SK-N-SH treated with all-trans-retinoic acid at 6 μM for 48 hours (cell line): ENCODE results near the gene SLC6A4.

Experiments
- BACH2 ChIP-seq: fragments of 250-450 bp; sonication (Bioruptor Pico); IDR thresholded peaks from 2 replicates; pipeline ENCODE4 v1.9.0; 2021; ENCODE audit warnings: mild to moderate bottlenecking, borderline replicate concordance
- CSDC2 ChIP-seq: fragments of 250-450 bp; sonication (Bioruptor Pico); IDR thresholded peaks from 2 replicates; pipeline ENCODE4 v1.5.0; 2020; ENCODE audit warnings: mild to moderate bottlenecking, moderate library complexity
- GLIS3 ChIP-seq: fragments of 250-450 bp; sonication (Bioruptor Pico); IDR thresholded peaks from 2 replicates; pipeline ENCODE4 v1.5.0; 2020; ENCODE audit warnings: mild to moderate bottlenecking, moderate library complexity
- PATZ1 ChIP-seq: fragments of 250-450 bp; sonication (Bioruptor Pico); IDR thresholded peaks from 2 replicates; pipeline ENCODE4 v1.8.0; 2020; ENCODE audit warnings: mild to moderate bottlenecking, moderate library complexity, borderline replicate concordance
- POU6F1 ChIP-seq: fragments of 250-450 bp; sonication (Bioruptor Pico); IDR thresholded peaks from 2 replicates; pipeline ENCODE4 v1.8.0; 2021; ENCODE audit warnings: low read depth, mild to moderate bottlenecking, moderate library complexity, borderline replicate concordance
- RARB ChIP-seq: fragments of 250-450 bp; sonication (Bioruptor Pico); IDR thresholded peaks from 2 replicates; pipeline ENCODE4 v1.8.0; 2021; ENCODE audit warnings: mild to moderate bottlenecking, moderate library complexity
- SNAI2 ChIP-seq: fragments of 250-450 bp; sonication (Bioruptor Pico); IDR thresholded peaks from 2 replicates; pipeline ENCODE4 v1.5.0; 2020; ENCODE audit warnings: mild to moderate bottlenecking, moderate library complexity
- TOX ChIP-seq: fragments of 250-450 bp; sonication (Bioruptor Pico); IDR thresholded peaks from 2 replicates; pipeline ENCODE4 v1.8.0; 2021; ENCODE audit warnings: mild to moderate bottlenecking, moderate library complexity, borderline replicate concordance
- ZFP3 ChIP-seq: fragments of 250-450 bp; sonication (Bioruptor Pico); IDR thresholded peaks from 2 replicates; pipeline ENCODE4 v1.5.0; 2020; ENCODE audit warnings: mild to moderate bottlenecking, moderate library complexity
- ZFP30 ChIP-seq: fragments of 450-650 bp; formaldehyde crosslinking; IDR thresholded peaks from 2 replicates; pipeline ENCODE4 v1.5.0; 2022; ENCODE audit warnings: mild to moderate bottlenecking, moderate library complexity
- ZNF70 ChIP-seq: fragments of 450-650 bp; formaldehyde crosslinking; IDR thresholded peaks from 2 replicates; pipeline ENCODE4 v1.5.0; 2020; ENCODE audit warnings: mild to moderate bottlenecking, moderate library complexity

DNA sequence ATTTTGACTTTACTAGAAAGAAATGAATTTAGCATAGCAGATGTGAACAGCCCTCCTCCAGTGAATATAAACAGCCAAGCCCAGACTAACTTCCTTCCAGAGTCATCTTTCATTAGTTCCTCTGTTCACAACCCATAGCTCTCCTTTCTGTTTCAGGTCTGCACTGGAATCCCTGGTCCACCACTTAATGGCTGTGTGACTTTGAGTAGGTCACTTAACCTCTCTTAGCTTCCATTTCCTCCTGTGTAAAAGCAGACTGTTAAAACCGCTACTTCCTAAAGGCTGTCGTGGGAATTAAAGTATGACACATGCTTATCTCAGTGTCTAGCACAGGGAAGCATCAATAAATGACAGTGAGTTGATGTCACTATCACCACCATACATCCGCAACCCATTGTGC, 7.5 kb downstream of the SLC6A4 start:
- TF ChIP-seq TOX (CRISPR knock-in tag) (no peak), GLIS3 (CRISPR knock-in tag) (no peak), ZNF70 (CRISPR knock-in tag) (no peak), SNAI2 (CRISPR knock-in tag) (no peak), ZFP3 (no peak), POU6F1 (CRISPR knock-in tag) (no peak), RARB (CRISPR knock-in tag) (no peak), BACH2 (CRISPR knock-in tag) (no peak), PATZ1 (CRISPR knock-in tag) (no peak), CSDC2 (CRISPR knock-in tag) (no peak), ZFP30 (CRISPR knock-in tag) (no peak)
